ENCODE measurements around the gene TLK1. TPM values are rescaled to one million over a fixed set of nuclear protein-coding genes. Genes with fewer than 3 reads are reported as not detected.

Gene TLK1
- total and polyA plus RNA-seq, 9 donors: 15.9 to 77.4 (median 61.7) TPM

- no peaks in the 10 kb centered on the region for H3K36me3 ChIP-seq
- H3K4me1 ChIP-seq (ENCODE audit: insufficient read depth): no peaks in the 10 kb centered on the region
- DNase-seq: no peak
- no peaks in the 10 kb centered on the region for H3K9me3 ChIP-seq
- no peak for TF ChIP-seq EP300 (IDR thresholded peaks at IDR 0.05)
- no peak for TF ChIP-seq CTCF (IDR thresholded peaks at IDR 0.05)
- TF ChIP-seq POLR2A (IDR thresholded peaks at IDR 0.05): no peak
- no peaks in the 10 kb centered on the region for H3K27me3 ChIP-seq
- whole genome bisulfite sequencing, 3 donors: 79 to 80% (median 79%) methylated on average over 13 of the region's 13 CpGs
- no peak overlapping the region for H3K27ac ChIP-seq
- H3K4me3 ChIP-seq: no peak overlapping the region
- intact Hi-C loops (cut with DNase I): no loop called here
These were observed 193.9 kb downstream of the TLK1 start for GRCh38 chr2:170966648-170967396.

- TF ChIP-seq POLR2A (IDR thresholded peaks at IDR 0.05): no peak
- TF ChIP-seq CTCF (IDR thresholded peaks at IDR 0.05): no peak
- TF ChIP-seq EP300 (IDR thresholded peaks at IDR 0.05): no peak
- H3K36me3 ChIP-seq: no peaks in the 10 kb centered on the region
- 67 to 79% (median 71%) methylated on average over 20 of the region's 20 CpGs for WGBS, 3 donors
- no peak for DNase-seq
- H3K4me3 ChIP-seq: no peak overlapping the region
- H3K9me3 ChIP-seq: no peaks in the 10 kb centered on the region
- no peaks in the 10 kb centered on the region for H3K27me3 ChIP-seq
- H3K27ac ChIP-seq: no peak overlapping the region
- intact Hi-C loops (cut with DNase I): no loop called here
- H3K4me1 ChIP-seq (ENCODE audit: insufficient read depth): no peaks in the 10 kb centered on the region
These were observed 195.1 kb downstream of the TLK1 start for GRCh38 chr2:170965446-170966225.

- Histone ChIP-seq H3K27me3 (no peaks in the 10 kb centered on the region), H3K4me1 (ENCODE audit: insufficient read depth) (no peaks in the 10 kb centered on the region), H3K4me3 (no peak overlapping the region), H3K36me3 (no peaks in the 10 kb centered on the region), H3K9me3 (no peaks in the 10 kb centered on the region), H3K27ac (no peak overlapping the region)
- DNase-seq: no peak
- intact Hi-C loops (cut with DNase I): no loop called here
- TF ChIP-seq EP300 (IDR thresholded peaks at IDR 0.05): no peak
- TF ChIP-seq POLR2A (IDR thresholded peaks at IDR 0.05): no peak
- no peak for TF ChIP-seq CTCF (IDR thresholded peaks at IDR 0.05)
- WGBS, 3 donors: 62 to 76% (median 65%) methylated on average over 5 of the region's 5 CpGs
These were observed 197.3 kb downstream of the TLK1 start for GRCh38 chr2:170963386-170963785.

- Histone ChIP-seq H3K4me1 (ENCODE audit: insufficient read depth) (no peaks in the 10 kb centered on the region), H3K36me3 (no peaks in the 10 kb centered on the region), H3K4me3 (no peak overlapping the region), H3K27ac (no peak overlapping the region), H3K9me3 (no peaks in the 10 kb centered on the region), H3K27me3 (no peaks in the 10 kb centered on the region)
- no peak for DNase-seq
- no peak for TF ChIP-seq EP300 (IDR thresholded peaks at IDR 0.05)
- no peak for TF ChIP-seq CTCF (IDR thresholded peaks at IDR 0.05)
- no peak for TF ChIP-seq POLR2A (IDR thresholded peaks at IDR 0.05)
- intact Hi-C loops (cut with DNase I): no loop called here
- 68% methylated on average over 4 of the region's 4 CpGs for WGBS, 3 donors
These were observed 206.8 kb downstream of the TLK1 start for GRCh38 chr2:170953941-170954340.
